B cell (primary cell): ENCODE data around the gene ZSWIM6.

Experiments used
- CTCF ChIP-seq: fragments of 200-600 bp; IDR thresholded peaks from one replicate; pipeline ENCODE4 v1.8.0; 2022; ENCODE audit warnings: antibody characterized with exemption, mild to moderate bottlenecking
- EZH2 ChIP-seq: IDR thresholded peaks from 2 replicates; pipeline ENCODE4 v1.6.1; 2012; ENCODE audit warnings: borderline replicate concordance, low read depth, mild to moderate bottlenecking, moderate library complexity, low read length; ENCODE audit not compliant: insufficient read depth, poor library complexity, severe bottlenecking

- TF ChIP-seq CTCF (no peak), EZH2 (no peak)
Measured at GRCh38 chr5:61290791-61291210, 41.3 kb upstream of the ZSWIM6 start.
